Panc1 (cell line): ENCODE results near the gene CSNK1G1.

Experiments
- POLR2AphosphoS5 ChIP-seq: IDR thresholded peaks from 2 replicates; pipeline ENCODE4 v1.6.1; 2012; ENCODE audit warnings: mild to moderate bottlenecking, low read depth, low read length, moderate library complexity
- SIN3A ChIP-seq: IDR thresholded peaks from 2 replicates; pipeline ENCODE4 v1.6.1; 2012; ENCODE audit warnings: low read depth, mild to moderate bottlenecking, low read length, moderate library complexity, borderline replicate concordance; ENCODE audit not compliant: insufficient read depth
- TF ChIP-seq, protein P1 (sequence below): fragments of 450-650 bp; IDR thresholded peaks from 2 replicates; pipeline ENCODE4 v1.5.1; 2017; ENCODE audit warnings: mild to moderate bottlenecking
- TF ChIP-seq, protein P2 (sequence below), 2 experiments: IDR thresholded peaks; 2 replicates each; pipeline ENCODE4 v1.6.1; 2011 to 2012; ENCODE audit warnings: low read depth in 2 of 2, control low read depth in 1 of 2, low read length in 1 of 2, mild to moderate bottlenecking in 1 of 2, moderate library complexity in 1 of 2; ENCODE audit not compliant: insufficient read depth in 1 of 2

DNA sequence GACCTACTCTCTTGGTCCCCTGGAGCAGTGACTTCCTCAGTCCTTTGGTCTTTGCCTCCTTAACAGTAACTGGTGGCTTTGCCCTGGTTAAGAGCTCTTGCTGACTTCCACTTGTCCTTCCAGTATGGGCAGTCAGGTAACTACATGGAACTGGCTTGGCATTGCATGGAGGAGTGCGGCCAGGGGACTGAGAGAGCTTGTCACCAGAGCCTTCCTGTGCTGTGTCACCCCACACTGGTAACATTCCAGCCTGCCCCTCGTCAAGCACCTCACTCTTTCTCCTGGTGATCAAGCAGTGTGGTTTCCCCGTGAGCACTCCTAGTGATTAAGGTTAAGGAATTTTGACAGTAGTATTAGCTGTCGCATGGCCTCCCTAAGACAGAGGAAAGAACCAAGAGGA is 223.8 kb downstream of the CSNK1G1 start:
- TF ChIP-seq, protein P1, sequence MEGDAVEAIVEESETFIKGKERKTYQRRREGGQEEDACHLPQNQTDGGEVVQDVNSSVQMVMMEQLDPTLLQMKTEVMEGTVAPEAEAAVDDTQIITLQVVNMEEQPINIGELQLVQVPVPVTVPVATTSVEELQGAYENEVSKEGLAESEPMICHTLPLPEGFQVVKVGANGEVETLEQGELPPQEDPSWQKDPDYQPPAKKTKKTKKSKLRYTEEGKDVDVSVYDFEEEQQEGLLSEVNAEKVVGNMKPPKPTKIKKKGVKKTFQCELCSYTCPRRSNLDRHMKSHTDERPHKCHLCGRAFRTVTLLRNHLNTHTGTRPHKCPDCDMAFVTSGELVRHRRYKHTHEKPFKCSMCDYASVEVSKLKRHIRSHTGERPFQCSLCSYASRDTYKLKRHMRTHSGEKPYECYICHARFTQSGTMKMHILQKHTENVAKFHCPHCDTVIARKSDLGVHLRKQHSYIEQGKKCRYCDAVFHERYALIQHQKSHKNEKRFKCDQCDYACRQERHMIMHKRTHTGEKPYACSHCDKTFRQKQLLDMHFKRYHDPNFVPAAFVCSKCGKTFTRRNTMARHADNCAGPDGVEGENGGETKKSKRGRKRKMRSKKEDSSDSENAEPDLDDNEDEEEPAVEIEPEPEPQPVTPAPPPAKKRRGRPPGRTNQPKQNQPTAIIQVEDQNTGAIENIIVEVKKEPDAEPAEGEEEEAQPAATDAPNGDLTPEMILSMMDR = no peak
- TF ChIP-seq POLR2AphosphoS5 = no peak
- no peak for TF ChIP-seq SIN3A
- TF ChIP-seq, protein P2, sequence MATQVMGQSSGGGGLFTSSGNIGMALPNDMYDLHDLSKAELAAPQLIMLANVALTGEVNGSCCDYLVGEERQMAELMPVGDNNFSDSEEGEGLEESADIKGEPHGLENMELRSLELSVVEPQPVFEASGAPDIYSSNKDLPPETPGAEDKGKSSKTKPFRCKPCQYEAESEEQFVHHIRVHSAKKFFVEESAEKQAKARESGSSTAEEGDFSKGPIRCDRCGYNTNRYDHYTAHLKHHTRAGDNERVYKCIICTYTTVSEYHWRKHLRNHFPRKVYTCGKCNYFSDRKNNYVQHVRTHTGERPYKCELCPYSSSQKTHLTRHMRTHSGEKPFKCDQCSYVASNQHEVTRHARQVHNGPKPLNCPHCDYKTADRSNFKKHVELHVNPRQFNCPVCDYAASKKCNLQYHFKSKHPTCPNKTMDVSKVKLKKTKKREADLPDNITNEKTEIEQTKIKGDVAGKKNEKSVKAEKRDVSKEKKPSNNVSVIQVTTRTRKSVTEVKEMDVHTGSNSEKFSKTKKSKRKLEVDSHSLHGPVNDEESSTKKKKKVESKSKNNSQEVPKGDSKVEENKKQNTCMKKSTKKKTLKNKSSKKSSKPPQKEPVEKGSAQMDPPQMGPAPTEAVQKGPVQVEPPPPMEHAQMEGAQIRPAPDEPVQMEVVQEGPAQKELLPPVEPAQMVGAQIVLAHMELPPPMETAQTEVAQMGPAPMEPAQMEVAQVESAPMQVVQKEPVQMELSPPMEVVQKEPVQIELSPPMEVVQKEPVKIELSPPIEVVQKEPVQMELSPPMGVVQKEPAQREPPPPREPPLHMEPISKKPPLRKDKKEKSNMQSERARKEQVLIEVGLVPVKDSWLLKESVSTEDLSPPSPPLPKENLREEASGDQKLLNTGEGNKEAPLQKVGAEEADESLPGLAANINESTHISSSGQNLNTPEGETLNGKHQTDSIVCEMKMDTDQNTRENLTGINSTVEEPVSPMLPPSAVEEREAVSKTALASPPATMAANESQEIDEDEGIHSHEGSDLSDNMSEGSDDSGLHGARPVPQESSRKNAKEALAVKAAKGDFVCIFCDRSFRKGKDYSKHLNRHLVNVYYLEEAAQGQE (IDR thresholded peaks at IDR 0.05; ENCODE audit: insufficient read depth in 1 of 2, low read depth in 2 of 2, low read length in 1 of 2) = no peak
